ENCODE measurements around the gene IL27RA. TPM values are rescaled to one million over a fixed set of nuclear protein-coding genes. Genes with fewer than 3 reads are reported as not detected.
A peak's percentile ranks its signal among the peaks of the same experiment; 100 is the strongest.

IL27RA gene
- total RNA-seq, 1 experiment from 2014 or later, result 2.3 TPM

- DNase-seq (ENCODE audit: low read depth), result no peak
These were observed 27.5 kb downstream of the IL27RA start for GRCh38 chr19:14059093-14059480.

- no peak for DNase-seq (ENCODE audit: low read depth)
These were observed 28.1 kb downstream of the IL27RA start for GRCh38 chr19:14059652-14060155.

DNA sequence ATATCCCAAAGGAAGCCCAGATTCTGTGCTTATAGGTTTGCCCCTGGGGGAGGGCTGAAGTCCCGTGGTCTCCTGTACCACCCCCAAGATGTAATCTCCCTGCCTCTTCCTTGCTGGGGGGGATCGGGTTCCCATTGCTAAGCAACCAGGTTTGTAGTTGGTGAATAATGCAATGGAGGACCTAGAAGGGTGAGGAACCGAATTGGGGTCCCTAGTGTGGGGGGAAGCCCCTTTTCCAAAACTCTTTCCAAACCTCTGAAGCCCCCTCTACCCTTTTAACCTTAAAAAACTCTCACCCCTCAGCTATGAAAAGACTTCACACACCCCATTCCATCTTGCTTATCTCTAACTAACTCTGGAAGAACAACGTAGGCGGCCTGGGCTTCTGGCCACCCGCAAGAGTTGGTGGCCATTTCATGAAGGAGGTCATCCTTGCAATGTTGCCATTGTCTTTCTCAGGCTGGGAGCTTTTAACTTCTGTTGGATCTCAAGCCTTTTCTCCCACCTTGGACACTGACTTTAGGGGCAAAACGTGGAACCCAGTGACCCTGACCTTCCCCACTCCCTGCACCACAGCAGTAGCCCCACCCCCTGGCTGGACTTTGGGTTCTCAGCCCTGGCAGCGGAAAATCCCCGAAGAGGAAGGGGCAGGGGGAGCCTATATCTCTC, 29.7 kb downstream of the IL27RA start:
- no peak for DNase-seq (ENCODE audit: low read depth)

DNA sequence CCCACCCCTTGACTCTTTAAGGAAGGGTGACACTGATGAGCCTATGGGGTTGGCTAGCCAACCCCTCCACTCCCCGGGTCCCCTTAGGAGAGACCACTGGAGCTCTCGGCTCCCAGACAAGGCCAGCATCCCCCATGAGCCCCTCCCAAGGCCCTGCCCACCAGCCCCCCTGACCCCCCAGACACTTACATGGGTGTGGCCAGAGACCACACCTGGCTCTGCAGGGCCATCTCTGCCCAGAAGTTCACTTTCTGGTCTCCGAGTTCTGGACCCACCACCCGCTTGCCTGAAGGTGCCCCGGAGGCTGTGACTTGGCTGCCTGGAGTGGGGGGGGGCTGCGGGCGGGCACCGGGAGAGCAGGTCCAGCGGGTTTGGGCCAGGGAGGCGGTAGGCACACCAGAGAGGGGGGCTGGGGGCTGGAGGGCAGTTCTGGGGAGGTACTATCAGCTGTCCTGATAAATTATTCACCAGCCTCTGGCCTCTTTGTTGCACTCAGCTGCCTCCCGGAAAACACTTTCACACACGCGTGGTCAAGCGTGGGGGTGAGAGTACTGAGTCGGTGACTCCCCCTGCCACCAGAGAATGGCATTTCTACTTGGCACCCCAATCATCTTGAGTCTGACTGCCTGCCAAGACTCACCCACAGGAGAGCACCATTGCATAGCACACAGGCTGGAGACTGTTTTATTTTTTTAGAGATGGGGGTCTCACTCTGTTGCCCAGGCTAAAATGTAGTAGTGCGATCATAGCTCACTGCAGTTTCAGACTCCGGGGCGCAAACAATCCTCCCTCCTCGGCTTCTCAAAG, 30.4 kb downstream of the IL27RA start, which contains the start of gene PALM3:
Gene PALM3 (minus strand): TSS at position 326 of the 807 bp plus-strand sequence. CDS start 96 bp downstream, at position 230.
- DNase-seq (ENCODE audit: low read depth), result no peak

GRCh38 chr19:14062558-14062855, 30.9 kb downstream of the IL27RA start:
- no peak for DNase-seq (ENCODE audit: low read depth)

GRCh38 chr19:14063105-14063504, 31.5 kb downstream of the IL27RA start:
- no peak for DNase-seq (ENCODE audit: low read depth)

DNA sequence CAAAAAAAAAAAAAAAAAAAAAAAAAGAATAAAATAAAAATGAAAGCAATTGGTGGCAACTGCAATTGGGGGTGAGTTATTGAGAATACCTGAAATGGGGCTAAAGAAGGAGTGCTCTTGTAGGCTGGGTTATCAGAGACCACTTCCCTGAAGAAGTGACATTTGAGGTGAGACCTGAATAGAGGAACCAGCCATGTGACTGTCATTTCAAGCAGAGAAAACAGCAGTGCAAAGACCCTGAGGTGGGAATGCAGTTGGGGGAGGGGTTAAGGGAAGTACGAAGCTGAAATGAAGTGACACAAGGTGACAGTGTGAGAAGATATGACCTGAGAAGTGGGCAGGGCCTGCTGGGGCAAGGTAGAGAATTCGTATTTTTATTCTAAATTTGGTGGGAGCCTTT, 34.6 kb downstream of the IL27RA start:
- DNase-seq (ENCODE audit: low read depth), result no peak

DNA sequence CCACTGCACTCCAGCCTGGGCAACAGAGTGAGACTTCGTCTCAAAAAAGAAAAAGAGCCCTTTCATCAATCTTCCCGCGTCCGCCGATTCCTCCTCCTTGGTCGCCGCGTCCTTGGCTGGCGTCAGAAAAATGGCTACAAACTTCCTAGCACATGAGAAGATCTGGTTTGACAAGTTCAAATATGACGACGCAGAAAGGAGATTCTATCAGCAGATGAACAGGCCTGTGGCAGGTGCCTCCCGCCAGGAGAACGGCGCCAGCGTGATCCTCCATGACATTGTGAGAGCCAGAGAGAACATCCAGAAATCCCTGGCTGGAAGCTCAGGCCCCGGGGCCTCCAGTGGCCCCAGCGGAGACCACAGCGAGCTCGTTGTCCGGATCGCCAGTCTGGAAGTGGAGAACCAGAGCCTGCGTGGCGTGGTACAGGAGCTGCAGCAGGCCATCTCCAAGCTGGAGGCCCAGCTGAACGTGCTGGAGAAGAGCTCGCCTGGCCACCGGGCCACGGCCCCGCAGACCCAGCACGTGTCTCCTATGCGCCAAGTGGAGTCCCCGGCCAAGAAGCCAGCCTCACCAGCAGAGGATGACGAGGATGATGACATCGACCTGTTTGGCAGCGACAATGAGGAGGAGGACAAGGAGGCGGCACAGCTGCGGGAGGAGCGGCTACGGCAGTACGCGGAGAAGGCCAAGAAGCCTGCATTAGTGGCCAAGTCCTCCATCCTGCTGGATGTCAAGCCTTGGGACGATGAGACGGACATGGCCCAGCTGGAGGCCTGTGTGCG, 38.9 kb downstream of the IL27RA start:
- DNase-seq (ENCODE audit: low read depth), result no peak

DNA sequence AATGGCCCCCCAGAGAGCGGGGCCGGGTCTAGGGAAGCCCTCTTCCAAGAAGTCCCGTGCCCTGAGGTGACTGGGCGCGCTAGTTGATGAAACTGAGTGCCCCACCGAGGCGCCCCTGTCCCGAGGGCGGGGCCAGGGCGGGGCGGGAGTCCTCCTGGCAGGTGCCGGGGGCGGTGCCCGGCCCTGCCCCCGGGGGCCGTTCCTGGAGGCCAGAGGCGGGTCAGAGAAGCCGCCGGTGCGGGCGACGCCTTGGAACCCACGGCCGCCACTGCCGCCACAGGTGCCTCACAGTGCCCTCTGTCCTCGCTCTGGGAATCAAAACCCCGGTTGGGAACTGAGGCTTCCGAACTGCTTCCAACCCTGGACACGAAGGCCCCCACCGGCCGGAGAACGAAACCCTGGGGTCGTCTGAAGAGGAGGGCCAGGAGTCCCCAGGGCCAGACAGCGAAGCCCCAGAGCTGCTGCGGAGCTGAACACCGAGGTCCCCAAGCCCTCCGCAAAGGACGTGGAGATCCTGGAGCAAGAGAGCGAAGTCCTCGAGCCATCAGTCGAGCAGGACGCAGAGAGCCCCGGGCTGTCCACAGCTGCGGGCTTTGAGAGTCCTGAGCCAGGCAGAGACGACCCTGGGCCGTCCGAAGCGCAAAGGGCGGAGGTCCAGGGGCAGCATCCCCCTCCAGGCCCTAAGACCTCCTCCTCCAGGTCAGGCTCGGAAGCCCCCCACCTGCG, 41.1 kb downstream of the IL27RA start, which contains the start of gene MISP3:
Gene MISP3 (plus strand): TSS at position 252 of the 726 bp plus-strand sequence. CDS start 524 bp downstream, outside the sequence.
- DNase-seq (ENCODE audit: low read depth), result peak; percentile 39

GRCh38 chr19:14073261-14073924, 41.8 kb downstream of the IL27RA start:
- DNase-seq (ENCODE audit: low read depth), result peak; percentile 78

DNA sequence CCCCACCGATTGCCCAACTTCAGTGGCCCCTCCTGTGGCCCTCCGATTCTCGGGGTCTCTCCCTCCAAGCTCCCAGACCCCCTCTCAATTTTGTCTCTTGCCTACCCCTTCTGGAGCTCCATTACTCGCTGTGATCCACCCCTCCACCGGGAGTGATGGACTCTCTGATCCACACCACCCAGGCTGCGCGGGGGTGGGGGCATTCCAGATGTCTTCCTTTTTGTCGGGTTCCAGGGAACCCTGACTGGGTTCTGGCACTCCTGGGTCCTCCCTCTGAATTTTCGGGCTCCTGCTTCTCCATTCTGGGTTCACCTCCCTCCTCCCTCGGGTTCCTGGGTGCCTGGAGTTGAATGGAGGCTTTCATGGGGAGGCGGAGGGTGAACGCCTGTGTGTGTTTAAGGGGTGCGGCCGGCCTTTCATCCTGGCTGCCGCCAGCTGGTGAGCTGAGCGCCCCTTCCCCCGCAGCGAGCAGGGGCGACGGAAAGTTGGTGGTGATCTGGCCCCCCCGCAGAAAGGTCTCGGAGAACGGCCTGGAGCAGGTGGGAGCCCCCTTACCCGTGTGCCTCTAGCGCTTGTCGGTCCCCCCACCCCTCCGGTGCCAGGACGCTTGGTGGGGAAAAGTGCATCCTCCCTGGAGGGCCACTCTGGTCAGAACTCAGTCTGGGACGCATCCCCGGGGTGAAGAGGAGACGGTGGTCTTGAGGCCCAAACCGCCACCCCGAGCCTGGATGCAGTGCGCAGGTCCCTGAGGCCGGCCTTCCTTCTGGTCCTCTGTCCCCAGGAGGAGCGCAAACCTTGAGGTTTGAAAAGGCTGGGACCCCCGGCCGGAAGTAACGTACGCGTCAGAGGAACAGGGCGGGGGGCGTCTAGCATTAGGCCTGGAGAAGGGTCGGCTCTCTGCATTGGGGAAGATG, 42.6 kb downstream of the IL27RA start:
- peak; percentile 28 for DNase-seq (ENCODE audit: low read depth)

DNA sequence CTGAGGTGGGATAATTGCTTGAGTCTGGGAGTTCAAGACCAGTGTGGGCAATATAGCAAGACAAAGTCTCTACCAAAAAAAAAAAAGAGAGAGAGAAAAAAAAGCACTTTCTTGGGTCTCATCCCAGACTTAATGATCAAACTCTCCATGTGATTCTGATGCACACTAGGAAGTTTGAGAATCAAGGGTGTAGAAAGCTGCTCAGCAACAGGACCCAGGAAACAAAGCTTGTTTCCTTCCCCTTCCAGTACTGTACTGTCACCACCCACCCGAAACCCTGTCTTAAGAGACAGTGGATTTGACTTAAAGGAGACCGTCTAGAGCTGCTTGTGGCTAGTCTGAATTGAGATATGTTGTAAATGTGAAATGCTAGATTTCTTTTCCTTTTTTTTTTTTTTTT, 46.8 kb downstream of the IL27RA start:
- no peak for DNase-seq (ENCODE audit: low read depth)

- peak; percentile 99 for DNase-seq (ENCODE audit: low read depth)
These were observed 49.6 kb downstream of the IL27RA start for GRCh38 chr19:14080887-14081796.

- no peak for DNase-seq (ENCODE audit: low read depth)
These were observed 50.5 kb downstream of the IL27RA start for GRCh38 chr19:14081797-14082674.

DNA sequence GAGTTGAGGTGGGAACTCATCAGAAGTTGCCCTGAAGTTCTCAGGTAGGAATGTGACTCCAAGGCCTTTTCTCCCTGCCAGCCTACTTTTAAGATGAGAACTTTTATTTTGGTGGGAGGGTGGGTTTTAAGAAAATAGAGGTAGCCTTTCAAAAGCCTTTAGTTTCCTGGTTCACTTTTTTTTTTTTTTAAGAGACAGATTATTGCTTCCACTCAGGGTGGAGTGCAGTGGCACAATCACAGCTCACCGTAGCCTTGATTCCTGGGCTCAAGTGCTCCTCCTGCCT, 51.1 kb downstream of the IL27RA start:
- no peak for DNase-seq (ENCODE audit: low read depth)

- DNase-seq (ENCODE audit: low read depth), result no peak
These were observed 53.9 kb downstream of the IL27RA start, which contains the start of gene C19orf67 for GRCh38 chr19:14085309-14085995. C19orf67 (minus strand) TSS chr19:14085783; CDS start chr19:14085627, 156 bp downstream.

GRCh38 chr19:14086098-14086497, 54.5 kb downstream of the IL27RA start:
- DNase-seq (ENCODE audit: low read depth), result no peak
